ENCODE data around the gene PDE4DIP.
"Not testable (repeated sequence)": the region's sequence is repeated elsewhere in the genome, so short reads cannot be mapped to it uniquely, and the experiment has no call there.

Gene PDE4DIP

DNA sequence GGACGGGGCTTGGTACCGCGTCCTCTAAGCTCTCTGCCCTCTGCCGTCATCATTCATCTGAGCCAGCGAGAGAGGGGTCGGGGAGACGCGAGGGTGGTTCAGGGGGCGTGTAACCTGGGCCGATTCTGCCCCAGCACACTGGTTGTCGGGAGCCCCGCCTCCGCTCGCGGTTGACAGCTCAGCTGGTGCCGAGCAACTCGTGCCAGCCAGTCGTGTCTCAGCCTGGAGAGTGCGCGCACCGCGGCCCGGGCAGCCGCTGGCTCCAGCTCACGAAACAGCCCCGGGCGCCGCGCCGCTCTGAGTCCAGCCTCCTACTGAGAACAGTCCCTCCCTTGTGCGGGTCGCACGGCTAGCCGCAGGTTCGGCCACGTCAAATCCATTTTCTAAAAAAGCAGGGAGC lies at the start of gene PDE4DIP:
Gene PDE4DIP, plus strand, starts transcription at position 209 of the 400 bp plus-strand sequence. CDS start 347 bp downstream, outside the sequence.
- not testable (repeated sequence) for DNase-seq (ENCODE audit: low read depth)

DNA sequence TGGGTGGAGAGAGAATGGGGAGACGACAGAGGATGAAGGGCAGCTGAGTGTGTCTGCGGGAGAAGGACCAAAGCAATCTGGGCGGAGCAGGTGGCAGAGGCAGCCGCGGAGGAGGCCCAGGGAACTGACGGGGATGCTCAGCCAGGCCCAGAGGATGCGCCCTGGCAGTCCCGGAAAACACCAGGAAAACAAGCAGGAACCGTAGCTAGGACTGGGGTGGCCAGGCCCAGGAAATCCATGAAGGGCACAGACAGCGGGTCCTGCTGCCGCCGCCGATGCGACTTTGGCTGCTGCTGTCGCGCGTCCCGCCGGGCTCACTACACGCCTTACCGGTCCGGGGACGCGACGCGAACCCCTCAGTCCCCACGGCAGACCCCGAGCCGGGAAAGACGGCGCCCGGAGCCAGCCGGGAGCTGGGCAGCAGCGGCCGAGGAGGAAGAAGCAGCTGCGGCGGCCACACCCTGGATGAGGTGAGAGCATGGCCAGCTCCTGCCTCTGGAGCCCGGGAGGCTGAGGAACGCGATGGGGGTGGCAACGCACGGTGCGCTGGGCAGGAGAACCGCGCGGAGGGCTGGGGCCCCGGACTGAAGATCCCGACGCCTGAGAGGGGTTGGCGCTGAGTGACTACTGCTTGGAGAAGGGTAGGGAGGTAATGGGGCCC lies 35.8 kb upstream of the PDE4DIP start:
- DNase-seq (ENCODE audit: low read depth): not testable (repeated sequence)

DNA sequence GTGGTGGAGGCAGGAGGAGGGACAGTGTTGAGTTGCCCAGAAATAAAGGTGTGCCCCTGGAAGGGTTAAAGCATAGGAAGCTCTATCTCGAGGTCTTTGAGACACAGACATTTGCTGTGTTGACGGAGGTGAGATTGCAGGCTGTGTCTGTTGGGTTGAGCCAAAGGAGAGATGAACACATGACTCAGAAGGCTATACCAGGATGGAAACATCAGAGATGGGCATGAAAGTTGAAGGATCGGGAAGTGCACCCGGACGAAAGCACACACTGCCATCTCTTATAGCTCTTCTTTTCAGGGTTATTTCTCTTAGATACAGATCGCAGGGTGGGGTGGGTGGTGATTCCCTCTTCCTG lies 35.3 kb upstream of the PDE4DIP start:
- DNase-seq (ENCODE audit: low read depth): not testable (repeated sequence)

DNA sequence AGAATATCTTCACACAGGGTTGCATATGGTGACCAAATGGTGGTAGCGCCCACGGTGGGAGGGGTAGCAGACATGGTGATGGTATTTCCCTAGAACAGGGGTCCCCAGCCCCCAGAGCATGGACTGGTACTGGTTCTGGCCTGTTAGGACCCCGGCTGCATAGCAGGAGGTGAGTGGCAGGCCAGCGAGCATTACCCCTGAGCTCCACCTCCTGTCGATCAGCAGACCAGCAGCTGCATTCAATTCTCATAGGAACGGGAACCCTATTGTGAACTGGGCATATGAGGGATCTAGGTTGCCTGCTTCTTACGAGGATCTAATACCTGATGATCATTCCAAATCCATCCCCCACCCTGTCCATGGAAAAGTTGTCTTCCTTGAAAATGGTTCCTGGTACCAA lies 22.0 kb upstream of the PDE4DIP start:
- DNase-seq (ENCODE audit: low read depth): not testable (repeated sequence)

DNA sequence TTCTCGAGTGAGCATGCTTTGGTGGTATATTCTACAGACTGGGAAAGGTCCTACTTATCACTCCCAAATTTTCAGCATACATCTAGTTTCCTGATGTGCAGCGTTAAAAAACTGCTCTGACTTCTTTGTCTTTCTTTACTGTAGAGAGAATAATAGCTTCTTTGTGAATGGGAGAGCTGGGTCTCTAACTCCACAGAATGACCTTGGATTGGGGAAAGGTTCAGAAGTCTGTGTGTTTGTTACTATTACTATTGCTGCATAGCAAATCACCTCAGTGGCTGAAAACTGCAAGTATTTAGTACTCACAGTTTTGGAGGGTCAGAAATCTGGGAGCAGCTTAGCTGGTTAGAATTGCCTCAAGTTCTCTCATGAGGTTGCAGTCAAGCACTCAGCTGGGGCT lies 20.4 kb upstream of the PDE4DIP start:
- not testable (repeated sequence) for DNase-seq (ENCODE audit: low read depth)

DNA sequence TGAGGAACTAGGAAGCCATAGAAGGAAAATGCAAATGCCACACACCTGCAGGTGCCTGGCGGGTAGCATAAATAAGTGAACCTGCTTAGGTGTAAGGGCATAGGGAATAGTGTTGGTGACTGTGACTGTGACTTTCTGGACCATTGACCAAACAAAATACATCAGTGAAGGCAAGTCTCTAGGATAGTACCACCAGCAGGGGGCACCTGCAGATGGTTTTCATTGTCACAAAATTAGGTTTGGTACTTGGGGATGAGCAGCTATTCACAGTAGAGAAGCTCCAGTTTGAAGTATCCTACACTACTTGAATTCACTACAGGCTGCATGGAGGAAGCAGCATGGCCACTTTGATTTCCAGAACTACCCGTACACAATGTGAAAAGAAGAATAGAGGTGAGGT lies 19.2 kb upstream of the PDE4DIP start:
- DNase-seq (ENCODE audit: low read depth): not testable (repeated sequence)

DNA sequence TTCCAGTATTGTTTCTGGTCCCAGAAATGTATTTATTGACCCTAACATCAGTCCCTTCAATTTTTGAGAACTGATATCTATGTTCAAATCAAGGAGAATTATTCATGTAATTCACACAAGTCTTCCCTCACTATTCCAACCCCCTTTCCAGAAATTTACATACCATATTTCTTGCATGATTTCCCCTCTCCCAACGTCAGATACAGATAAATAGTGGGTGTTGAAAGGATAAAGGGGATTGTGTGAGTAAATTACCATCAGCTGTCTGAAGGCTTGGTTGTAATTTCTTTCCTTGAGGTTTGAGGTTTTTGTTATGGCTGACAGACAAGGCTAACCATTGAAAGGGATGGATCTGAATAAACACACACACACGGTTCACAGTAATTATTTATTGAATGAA lies 15.7 kb upstream of the PDE4DIP start:
- DNase-seq (ENCODE audit: low read depth): not testable (repeated sequence)

DNA sequence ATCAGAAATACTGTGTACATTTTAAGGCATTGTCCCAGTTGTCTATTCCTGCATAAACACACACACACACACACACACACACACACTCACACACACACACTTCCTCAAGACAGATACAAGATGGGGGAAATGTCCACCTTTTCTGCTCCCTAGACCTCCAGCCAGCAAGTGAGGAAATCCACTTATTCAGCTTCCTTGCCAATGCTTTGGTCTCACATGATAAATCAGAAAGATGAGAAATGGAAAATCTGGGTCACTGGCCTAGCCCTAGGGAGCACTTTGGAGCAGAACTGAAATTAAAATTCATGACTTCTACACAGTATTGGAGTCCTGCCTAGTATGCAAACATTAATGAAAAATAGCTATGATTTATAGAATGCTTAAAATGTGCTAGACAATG lies 15.3 kb upstream of the PDE4DIP start:
- DNase-seq (ENCODE audit: low read depth): not testable (repeated sequence)

DNA sequence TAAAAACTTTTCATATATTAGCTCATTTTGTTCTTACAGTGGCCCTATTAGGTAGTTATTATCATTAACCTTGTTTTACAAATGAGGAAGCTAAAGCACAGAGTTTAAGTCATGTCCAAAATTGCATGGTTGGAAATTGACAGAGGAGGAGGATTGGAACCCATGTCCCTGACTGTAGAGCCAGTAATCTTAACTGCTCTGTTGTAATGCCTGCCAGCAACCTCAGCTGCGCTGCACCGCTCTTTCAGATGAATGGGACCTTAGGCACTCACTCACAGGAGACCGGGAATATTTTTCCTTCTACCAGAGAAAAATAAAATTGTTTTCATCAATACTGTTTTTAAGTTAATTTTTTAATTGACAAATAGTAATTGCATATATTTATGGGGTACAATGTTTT lies 14.9 kb upstream of the PDE4DIP start:
- not testable (repeated sequence) for DNase-seq (ENCODE audit: low read depth)

DNA sequence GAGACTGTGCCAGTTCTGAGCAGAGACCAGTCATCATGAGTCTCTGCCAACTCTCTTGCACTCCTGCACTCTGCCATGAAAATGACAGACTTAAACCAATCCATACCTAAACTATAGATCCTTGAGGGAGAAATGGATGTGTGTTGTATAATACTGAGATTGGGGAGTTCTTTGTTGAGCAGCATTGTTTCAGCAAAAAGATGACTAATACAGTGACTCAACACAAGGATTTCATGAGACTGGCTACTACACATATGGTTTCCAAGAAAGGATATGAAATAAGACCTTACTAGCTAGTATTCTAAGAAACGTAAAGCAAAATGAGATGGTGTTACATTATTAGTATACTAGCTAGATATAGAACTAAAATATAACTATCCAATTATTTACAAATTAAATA lies 3.0 kb upstream of the PDE4DIP start:
- DNase-seq (ENCODE audit: low read depth): not testable (repeated sequence)

DNA sequence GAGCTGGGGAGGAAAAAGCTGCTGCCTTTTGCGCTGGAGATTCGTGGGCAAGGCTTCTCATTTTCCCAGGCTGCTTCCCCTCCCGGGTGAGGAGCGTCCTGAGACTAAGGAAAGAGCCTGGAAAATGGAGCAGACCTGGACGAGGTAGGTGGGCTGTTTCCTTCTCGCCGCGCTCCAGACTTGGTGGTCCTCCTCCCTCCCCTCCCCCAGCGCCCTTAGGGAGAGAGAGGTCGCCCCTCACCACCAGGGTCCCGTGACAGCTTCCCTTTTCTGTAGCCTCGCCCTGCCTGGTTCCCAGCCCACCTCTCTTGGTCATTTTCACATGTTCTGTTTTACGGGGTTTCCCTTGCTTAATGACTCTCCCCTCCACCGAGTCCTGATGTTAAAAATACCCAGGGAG lies 423 bp downstream of the PDE4DIP start:
- not testable (repeated sequence) for DNase-seq (ENCODE audit: low read depth)

DNA sequence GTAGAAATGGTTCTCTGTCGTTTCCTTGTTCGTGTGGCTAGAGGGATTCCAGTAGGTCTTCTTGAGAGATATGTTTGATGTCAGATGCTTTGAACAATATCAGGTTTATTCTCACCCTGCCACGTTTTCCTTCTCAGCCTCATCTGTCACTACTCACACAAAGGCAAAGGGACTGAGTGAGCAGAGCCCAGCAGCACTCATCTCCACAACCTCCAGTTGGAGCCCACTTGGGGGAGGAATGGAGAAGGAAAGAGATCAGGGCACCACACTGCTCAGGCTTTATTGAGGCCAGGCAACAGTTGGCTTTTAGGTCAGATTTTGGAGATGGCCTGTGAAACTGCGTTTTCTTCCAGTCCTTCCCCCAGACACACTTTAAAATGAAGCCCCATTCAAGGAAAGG lies 840 bp downstream of the PDE4DIP start:
- DNase-seq (ENCODE audit: low read depth): not testable (repeated sequence)

DNA sequence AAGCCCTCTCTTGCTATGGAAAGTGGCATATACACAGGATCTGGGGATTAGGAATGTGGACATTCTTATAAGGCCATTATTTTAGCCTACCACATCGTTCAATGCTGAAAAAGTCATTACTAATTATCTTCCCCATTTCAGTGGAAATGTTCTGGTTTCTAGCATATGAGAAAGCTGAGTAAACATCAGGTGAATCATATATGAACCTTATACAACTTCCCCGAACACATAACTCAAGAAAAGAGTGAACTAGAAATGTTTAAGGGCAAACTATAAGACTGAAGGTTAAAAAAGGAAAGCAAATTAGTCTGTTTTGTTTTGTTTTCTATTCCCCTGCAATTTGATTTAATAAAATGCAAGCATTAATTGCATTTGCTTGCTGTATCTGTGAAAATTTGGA lies 6.1 kb downstream of the PDE4DIP start:
- not testable (repeated sequence) for DNase-seq (ENCODE audit: low read depth)

DNA sequence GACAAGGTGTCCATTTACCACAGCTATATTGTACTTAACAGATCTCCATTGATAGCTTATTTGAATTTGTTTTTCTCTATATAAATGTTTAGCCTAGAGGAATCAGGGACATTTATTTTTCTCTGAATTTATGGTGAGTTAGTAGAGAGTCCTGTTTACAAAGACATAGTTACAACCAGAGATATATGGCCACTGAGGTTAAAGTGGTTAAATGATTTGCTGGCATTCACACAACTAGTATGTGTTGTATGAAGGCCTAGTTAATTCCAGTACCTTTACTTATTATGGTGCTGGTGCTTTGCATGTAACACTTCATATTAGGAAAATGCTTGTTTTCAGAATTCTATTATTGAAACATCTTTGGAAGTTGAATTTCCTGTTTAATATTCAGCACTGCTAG lies 6.6 kb downstream of the PDE4DIP start:
- DNase-seq (ENCODE audit: low read depth): not testable (repeated sequence)

DNA sequence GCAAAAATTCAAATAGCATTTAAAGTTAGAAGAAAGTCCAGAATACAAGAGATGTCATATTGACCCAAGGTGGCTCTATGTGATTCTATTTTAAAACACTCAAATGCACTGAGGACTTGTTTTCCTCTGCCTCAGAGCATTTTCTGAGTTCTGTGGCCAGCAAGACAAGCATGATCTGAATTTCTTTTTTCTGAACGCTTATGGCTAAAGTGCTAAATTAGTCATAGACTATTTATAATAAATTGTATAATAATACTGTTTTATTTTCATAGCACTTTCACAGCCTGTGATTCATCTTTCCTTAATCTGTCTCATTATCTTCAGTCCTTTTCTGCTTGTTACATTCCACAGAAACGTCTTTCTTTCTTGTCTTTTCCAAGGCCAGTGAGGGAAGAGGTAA lies 7.5 kb downstream of the PDE4DIP start:
- not testable (repeated sequence) for DNase-seq (ENCODE audit: low read depth)

DNA sequence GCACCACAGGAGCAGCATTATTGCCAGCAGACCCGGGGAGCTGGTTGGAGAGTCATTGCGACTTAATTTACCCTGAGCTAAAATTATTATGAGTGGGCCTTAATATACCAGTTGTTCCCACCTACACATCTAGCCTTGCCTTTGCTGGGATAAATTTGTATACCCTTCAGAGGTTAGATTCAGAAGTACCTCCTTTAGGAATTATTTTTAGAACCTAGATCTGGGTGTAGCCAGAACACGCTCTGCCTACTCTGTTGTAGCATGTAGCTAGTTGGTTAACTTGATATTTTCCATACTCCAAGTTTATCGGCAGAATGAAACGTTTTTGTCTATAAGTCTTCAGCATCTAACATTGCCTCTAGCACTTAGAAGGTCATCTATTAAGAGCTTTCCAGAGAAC lies 9.1 kb downstream of the PDE4DIP start:
- not testable (repeated sequence) for DNase-seq (ENCODE audit: low read depth)

DNA sequence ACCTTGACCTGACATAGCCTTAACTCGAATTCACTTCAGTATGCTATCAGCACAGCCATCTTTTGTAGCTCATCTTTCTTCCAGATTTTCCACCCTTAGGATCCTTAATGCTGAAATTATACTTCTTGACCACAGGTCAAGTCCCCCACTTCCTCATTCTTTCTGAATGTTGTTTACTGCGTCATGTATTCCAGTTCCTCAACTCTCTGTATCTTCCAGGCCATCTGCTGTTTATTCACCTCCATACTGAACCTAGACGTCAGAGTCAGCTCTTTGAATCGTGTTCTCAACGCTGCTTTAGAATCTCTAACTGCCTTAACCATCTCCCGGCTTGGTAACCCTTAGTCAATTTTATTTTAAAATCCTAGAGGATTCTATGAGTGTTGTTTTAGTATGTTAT lies 9.8 kb downstream of the PDE4DIP start:
- DNase-seq (ENCODE audit: low read depth): not testable (repeated sequence)

DNA sequence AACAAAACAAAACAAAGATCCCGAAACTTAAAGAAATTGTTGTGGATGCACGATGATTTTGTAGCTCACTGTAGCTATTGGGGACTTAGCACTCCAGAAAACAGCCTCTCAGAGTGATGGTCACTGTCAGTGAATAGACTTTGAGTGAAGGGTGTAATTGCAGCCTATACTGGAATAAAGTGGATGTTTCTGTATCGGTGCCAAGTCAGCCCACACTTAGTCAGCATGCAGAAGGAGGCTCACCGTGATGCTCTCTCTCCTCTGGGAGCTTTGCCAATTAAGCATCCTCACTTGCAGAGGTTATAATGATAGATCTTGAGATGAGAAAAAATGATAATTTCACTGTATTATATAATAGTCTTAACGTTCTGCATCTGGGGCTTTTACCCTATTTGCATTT lies 11.1 kb downstream of the PDE4DIP start:
- not testable (repeated sequence) for DNase-seq (ENCODE audit: low read depth)

DNA sequence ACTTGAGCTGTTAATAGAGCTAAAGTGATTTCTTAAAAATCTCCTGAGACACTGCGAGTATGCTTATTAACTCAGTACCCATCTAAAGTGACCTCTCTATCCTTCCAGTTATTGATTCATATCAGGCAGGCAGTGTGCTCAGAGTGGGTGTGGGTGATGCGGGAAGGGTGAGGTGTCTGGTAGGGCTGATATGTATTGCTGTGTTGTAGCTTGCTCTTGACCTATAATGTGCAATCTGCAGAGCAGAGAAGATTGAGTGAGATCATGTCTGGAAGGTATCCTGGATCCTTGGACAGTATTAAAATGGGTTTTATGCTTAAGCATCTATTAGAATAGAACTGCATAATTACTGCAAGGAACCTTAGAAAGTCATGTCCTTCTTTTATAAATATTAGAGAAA lies 15.8 kb downstream of the PDE4DIP start:
- DNase-seq (ENCODE audit: low read depth): not testable (repeated sequence)

DNA sequence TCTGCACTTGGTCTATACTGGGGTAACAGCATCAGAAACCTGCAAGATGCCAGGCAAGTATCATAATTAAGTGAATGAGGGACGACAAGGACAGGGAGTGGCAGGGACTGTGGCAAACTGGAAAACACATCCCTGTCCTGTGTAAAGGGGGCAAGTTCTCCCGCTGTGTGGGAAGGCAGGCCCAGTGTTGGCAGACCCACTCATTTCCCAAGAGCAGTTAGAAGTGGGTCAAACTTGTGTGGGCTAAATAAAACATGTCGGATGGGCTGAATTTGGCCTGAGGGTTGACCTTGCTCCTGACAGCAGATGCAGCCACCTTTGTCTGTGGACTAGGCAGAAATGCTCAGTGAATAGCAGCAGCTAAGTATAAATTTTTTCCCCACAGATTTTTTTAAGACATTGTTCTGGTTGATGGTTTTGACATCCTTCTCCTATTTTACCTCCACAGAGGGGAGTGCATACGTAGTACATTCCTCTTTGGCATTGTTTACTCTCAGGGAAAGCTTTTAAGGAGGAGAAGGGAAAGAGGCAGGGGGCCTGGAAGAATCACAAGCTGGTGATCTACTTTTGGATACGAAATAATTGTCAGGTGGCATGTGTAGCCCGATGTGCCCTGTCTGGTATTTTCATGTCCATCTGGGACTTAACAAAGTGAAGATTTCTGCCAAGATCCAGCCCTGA lies 16.5 kb downstream of the PDE4DIP start:
- DNase-seq (ENCODE audit: low read depth): not testable (repeated sequence)

DNA sequence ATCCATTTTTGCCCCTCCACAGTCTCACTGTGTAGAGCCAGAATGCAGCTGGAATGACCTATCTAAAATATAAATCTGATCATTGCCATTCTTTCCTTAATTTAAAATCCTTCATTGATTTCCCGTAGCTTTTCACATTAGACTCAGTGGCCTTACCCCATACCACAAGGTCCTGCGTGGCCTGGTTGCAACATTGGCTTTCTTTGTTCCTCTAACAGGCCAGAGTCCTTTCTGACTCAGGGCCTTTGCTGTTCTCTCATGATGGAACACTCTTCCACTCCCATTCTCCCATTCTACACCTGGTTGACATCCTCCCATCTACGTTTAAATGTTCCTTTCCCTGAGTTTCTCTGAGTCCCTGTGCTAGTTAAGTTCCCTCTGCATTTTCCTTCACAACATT lies 18.4 kb downstream of the PDE4DIP start:
- not testable (repeated sequence) for DNase-seq (ENCODE audit: low read depth)

DNA sequence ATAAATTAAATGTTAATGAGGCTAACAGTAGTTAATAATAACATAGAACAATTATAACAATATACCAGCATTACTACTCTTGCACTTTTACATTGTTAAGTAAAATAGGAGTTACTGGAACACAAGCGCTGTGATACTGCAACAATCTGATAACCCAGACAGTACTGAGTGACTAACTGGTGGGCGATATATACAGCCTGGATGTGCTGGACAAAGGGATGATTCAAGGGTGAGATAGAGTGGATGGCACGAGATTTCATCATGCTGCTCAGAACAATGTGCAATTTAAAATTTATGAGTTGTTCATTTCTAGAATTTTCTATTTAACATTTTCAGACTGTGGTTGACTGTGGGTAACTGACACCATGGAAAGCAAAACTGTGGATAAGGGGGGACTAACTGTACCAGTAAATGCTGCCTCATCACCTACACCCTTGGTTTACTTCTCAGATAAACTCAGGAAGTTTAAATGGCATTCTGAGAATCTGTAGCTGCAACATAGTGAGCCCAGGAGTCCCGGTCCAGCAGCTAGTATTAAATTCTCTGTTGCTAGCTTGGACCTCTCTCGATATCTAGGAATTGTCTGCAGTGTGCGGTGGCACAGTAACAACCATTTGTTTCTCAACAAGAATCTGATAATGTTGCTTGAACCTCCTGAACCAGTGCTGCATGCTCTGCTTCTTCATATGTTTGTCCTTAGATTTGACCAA lies 24.9 kb downstream of the PDE4DIP start:
- DNase-seq (ENCODE audit: low read depth): not testable (repeated sequence)

DNA sequence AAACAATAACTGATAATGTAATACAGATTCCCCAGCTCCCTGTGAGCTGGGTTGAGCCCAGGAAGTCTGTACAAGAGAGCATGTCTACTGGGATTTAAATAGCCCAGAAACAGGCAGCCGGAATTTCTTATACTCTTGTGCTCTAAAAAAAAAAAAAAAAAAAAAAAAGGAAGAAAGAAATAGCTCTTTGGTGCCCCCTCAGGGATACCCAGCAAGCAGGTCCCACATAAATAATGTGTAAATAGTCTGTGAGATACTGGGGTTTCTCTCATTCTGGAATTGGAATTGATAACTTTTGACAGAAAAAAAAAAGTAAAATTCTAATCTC lies 25.4 kb downstream of the PDE4DIP start:
- not testable (repeated sequence) for DNase-seq (ENCODE audit: low read depth)

Data from amniotic epithelial cell (primary cell).